ENCODE measurements around the gene EIF3L.

EIF3L gene

DNA sequence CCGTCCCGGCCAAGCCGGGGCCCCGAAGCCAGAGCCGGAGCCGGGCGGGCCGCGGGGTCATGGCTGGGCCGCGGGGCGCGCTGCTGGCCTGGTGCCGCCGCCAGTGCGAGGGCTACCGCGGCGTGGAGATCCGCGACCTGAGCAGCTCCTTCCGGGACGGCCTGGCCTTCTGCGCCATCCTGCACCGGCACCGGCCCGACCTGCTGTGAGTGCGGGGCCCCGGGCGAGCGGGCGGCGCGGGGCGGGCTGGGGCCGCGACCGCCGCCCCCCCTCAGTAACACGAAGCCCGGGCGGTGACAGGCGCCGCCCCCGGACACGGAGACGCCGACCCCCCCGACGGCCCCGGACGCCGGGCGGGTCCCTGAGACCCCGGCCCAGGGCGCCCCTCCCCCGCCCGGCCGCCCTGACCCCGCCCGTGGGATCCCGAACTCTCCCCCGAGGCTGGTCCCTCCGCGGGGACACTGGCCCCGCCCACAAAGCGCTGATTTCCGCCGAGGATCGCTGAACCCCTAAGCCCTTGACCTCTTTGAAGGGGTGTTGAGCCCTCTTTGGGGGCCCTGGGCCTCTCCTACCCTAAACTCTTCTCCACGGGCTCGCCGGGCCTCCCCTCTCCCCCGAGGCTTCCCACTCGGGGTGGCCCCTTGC is 57.3 kb downstream of the EIF3L start:
- no peak for DNase-seq

DNA sequence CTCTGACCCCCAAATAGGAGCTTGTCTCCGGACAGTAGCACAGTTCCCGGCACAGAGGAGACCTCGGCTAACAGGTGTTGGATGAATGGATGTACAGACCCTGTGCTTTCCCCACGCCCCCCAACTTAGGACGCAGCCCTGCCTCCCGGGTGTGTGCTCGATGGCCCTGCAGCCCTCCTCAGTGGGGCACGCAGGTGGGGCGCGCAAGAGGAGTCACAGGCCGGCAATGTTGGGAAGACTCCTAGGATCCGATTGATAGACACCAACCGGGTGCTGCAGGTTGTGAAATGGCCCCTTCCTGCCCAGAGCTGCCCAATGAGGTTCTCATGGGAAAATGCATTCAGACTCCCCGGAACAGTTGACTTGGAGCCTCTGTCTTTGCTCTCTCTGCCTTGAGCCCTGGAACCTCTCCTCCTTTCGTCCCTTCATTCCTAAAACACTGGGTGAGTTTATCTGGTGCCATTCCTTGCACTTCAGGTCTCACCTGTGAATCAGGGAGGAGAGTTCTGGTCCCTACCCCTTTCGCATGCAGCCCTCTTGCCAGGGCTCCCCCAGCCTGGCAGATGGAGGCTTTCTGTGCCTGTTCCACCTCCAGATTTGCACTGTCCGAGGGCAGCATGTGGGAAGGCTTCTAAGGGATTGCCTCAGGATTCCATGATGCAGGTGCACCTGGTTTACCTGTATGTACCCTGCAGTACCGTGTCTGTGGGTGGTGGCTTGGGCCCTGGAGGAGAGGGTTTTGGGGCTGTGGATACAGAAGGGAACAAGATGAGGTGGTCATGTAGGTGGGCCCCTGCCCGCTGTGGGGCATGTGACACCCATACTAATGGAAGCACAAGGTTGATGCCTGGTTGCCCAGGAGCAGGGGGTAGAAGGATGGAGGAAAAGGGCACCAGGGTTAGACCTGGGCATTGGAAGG is 58.1 kb downstream of the EIF3L start:
- DNase-seq: no peak

DNA sequence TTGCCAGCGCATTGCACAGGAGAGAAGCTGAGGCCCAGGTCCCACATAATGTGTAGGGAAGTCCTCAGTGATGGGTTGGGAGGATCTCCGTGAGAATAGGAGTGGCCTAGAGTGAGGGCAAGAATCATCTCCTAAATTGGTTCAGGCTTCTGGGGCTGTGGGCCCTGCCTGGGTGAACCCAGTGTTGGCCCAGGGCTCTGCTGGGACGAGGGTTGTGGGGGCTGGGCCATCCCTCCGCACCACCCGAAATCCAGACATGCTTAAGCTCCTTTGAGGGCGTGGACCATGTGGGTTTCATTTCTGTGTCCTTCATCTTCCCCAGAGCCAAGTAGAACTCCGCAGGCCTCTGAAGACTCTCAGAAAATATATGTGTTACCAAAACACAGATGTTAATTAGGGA is 60.5 kb downstream of the EIF3L start:
- DNase-seq: no peak

DNA sequence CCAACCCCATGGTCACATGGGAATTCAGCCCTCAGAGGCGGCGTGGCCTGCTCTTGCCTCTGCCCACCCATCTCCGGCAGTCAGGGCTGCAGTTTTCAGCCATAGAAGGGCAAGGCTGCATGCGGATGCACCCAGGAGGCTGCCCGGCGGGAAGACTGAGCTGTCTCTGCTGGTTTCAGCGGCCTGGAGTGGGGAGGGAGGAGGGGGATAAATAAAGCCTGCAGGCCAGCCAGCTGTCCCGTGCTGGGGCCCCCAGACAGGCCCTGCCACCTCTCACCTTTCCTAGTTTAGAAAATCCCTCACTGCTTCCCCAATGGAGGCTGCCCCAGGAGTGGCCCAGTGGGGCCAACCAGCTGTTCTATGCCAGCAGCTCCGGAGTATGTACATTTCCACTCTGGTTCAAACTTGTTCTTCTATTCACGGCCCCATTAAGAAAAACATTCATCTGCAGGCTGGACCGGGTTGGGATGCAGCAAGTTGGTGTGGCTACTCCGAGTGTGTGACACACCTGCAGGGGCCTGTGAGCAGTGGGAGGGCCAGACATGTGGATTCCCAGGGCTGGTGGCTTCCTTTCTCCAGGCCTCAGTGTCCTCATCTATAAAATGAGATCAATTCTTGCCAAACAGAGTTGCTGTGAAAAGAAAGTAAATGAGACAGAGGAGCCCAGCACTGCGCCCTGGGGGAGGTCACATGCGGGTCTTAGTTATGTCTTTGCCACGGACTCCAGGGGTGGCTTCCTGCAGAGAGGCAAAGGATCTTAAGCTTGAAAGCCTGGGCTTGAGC is 61.9 kb downstream of the EIF3L start:
- no peak for DNase-seq

DNA sequence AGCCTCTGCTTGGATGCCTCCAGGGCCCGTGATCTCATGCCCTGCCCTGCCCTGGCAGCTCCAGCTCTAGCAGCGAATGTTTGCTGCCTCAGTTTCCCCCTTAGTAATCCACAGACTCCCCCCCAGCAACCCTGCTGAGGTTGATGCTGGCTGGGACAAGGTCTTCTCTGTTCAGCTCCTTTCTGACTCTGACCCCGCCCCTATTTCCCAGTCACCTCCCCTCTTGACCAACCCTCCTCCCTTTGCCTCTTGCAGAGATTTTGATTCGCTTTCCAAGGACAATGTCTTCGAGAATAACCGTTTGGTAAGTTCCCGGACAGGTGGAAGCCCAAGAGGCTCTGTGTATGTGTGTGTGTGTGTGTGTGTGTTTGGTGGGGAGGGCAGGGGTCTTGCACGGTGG is 62.5 kb downstream of the EIF3L start:
- DNase-seq: no peak

- DNase-seq: no peak
Observed at GRCh38 chr22:37912171-37912570, 63.0 kb downstream of the EIF3L start.

DNA sequence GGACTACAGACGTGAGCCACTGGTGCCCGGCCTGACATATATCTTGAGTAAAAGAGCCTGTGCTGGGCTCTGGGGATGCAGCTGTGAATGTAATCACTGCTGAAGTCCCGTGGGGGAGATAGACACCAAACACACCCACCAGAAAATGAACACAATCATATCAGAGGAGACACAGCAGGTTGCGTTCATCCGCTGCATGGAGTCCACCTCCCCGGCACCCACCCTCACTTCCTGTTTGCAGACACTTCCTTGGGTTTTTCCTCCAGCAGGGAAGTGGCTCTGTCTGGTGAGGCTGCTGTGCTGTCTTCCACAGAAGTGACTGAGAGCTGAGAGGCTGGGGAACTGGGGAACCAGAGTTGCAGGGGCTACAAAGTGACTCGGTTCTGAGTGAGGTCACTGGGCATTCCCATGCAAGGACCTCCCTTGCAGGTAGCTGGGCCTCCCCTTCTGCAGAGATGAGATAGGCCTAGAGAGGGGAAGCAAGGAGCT is 64.1 kb downstream of the EIF3L start:
- DNase-seq: no peak

DNA sequence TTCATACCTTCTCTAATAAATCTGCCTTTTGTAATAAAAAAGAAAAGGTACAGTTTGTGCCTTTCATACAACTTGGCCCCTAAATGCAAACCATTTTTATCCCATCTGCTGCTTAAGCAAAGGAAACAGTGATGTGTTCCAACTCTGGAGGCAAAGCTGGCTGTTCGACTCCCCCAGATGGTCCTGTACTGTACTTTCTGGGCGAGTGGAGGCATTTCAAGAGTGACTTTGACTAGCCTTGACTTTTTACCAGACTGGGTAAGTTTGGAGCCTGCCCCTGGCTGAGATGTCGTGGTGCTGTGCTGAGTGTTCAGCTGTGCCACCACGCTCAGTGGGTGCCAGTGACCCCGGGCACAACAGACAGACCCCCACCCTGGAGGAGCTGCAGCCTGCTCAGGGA is 67.1 kb downstream of the EIF3L start:
- no peak for DNase-seq

GRCh38 chr22:37917874-37918548 is 68.8 kb downstream of the EIF3L start:
- no peak for DNase-seq

- no peak for DNase-seq
Observed at GRCh38 chr22:37918580-37919270, 69.5 kb downstream of the EIF3L start.

DNA sequence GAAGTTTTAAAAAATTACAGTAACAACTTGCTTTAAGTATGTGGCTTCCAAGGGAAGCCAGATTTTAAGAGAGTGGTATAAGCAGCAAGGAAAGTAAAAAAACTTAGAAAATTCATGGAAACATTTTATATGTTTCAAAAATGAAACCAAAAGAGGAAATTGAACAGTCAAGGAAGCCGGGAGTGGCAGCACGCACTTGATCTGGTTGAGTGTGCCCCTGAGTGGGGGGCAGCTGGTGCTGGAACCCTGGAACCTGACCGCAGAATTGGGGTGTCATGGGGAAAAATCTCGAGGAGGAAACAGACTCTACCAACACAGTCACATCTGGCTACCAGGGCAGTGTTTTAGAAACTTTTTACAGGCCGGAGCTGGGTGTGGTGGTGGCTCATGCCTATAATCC is 70.9 kb downstream of the EIF3L start:
- DNase-seq: no peak

- DNase-seq: no peak
Observed at GRCh38 chr22:37922191-37922590, 73.0 kb downstream of the EIF3L start.

DNA sequence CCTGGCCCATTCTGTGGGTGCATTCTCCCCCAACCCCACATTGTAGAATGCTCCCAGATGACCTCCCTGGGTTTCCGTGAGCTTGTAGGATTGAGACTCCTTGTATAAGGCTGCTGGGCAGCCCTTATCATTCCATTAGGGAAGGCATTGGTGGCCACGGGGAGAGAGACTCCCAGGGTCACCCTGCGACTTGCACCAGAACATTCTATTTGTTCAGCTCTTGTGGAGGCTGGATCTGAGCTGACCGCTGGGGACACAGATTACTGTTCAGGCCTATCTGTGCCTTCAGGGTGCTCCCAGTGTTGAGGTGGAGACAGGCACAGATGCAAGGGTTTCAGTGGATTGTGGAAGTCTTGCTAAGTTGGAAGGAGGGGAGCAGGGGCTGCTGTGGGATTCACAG is 74.7 kb downstream of the EIF3L start:
- no peak for DNase-seq

DNA sequence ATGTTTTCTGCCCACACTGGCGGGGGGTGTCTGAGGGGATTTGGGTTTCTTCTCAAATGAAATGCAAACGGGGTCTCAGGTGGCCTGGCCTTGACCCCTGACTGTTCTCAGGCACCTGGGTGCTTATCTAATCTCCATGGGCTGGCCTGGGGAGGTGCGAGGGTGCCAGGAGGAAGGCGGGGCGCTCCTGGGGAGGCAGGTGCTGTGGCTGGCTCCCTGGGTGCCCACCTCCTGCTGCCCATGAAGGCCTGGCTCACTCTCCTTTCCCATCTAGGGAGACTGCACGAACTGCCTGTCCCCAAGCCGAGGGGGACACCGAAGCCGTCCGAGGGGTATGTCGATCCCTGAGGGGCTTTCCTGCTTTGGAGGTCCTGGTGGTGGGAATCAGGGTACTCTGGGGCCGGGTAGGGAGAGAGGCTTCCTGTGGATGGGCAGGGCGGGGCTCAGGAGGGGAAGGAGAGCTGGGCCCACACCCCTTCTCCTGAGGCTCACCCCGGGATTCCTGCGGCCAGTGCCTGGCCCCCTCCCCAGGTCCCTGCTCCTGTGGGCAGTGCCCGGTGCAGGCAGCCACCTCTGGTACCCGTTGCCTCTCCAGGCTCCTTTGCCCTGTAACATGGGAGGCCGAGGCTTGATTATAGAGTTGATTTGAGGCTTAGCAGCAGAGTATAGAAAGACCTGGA is 75.3 kb downstream of the EIF3L start:
- no peak for DNase-seq

DNA sequence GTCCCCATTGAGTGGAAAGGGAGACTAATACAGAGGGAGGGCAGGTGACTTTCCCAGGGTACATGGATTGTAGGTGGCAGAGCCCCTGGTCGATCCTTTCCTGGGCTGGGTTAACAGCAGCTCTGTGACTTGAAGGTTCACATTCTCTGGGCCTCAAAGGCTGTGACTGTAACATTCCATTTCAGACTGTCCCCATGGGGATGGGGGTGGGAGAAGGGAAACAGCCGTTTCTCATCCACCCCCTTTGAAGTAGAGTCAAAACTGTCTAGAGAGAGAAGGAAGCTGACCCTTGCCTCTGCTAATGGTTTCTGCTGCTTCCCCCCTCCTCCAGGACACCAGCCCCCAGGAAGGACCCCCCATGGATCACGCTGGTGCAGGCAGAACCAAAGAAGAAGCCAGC is 76.1 kb downstream of the EIF3L start:
- DNase-seq: no peak

- DNase-seq: no peak
Observed at GRCh38 chr22:37925767-37926166, 76.5 kb downstream of the EIF3L start.

DNA sequence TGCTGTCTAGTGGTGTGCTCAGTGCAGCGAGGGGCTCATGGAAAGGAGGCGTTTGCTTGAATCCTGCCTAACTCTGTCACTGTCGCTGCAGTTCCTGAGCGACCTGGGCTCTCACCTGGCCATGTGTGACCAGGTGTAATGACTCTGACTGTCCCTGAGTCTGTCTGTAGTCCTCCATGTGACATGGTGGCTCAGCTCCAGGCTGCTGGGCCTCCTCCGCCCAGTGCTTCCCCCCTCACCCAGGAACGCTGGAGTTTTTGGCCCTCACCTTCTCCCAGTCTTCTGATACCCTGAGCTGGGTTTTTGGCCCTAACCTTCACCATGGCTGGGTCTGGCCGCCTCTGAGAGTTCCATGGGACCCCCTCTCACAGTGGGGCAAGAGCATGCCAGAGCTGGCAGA is 77.1 kb downstream of the EIF3L start:
- DNase-seq: no peak

DNA sequence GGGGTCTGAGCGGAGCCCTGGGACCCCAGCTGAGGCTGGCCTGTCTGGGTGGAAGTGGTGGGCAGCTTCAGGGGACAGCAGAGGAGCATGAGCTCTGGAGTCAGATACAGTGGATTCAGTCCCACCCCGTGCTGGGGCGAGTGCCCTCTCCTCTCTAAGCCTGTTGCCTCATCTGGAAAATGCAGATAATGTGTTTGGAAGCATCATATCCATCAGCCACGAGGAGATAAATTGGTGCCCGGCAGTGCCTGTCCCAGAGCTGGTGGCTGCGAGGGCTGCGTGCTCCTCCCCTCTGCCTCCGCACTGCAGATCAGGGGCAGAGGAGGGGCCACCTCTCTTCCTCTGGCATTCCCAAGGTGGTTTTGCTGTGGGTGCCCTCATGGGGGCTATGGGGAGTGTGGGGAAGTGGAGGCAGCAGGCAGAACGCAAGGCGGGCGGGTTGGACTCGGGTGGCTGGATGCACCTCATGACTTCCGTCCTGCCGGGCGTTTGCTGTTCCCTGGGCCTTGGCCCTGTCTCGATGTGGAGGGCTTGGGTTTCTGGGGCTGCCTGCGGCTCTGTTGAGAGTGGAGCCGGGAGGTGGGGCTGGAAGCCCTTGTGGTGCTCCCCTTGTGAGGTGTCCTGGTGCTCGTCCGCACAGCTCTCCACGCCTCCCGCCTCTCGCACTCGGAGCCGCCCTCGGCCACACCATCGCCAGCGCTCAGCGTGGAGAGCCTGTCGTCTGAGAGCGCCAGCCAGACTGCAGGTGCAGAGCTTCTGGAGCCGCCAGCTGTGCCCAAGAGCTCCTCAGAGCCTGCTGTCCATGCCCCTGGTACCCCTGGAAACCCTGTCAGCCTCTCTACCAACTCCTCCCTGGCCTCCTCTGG is 77.8 kb downstream of the EIF3L start:
- DNase-seq: no peak

DNA sequence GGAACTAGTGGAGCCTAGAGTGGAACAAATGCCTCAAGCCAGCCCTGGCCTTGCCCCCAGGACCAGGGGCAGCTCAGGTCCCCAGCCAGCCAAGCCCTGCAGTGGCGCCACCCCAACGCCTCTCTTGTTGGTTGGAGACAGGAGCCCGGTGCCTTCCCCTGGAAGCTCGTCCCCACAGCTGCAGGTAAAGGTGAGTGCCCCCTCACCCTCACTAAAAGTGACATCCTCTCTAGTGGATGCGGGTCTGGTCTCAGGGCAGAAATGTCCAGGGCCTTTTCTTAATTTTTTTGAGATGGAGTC is 78.4 kb downstream of the EIF3L start:
- no peak for DNase-seq

DNA sequence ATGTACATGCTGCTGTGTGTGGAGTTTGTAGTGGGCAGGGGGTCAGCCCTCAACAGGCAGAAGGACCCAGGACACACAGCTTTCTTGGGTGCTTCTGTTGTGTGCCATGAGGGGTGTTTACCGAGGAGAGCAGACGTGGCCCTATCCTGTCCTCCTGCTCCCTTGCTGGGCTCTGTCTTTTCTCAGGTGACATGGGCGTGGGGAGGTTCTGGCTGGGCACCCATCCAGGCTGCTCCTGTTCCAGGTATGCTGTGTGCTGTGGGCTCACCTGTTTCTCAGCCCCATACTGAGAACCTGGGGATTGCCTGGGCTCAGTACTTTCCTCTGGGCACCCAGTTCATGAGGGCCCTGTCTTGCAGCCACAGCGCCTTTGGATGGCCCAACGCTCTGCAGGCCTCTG is 80.2 kb downstream of the EIF3L start:
- no peak for DNase-seq

Measured in NCI-H226 (cell line).